GM19372 (cell line): Measurements from ENCODE around the gene ADAM29.
"Not testable (repeated sequence)": the region's sequence is repeated elsewhere in the genome, so short reads cannot be mapped to it uniquely, and the experiment has no call there.

Source experiments
- ATAC-seq: cut with Tn5 transposase; IDR thresholded peaks from one replicate; pipeline ENCODE4 v1.9.1; 2021; ENCODE audit warnings: mild to moderate bottlenecking, low read depth, moderate library complexity; ENCODE audit not compliant: unreplicated experiment

Gene ADAM29

GRCh38 chr4:174918058-174918457 lies at the start of gene ADAM29:
Gene ADAM29, plus strand, starts transcription at chr4:174918358. Its CDS starts 57,168 bp downstream, at chr4:174975526.
- ATAC-seq = no peak

GRCh38 chr4:174869339-174869738 lies 48.8 kb upstream of the ADAM29 start:
- ATAC-seq = no peak

DNA sequence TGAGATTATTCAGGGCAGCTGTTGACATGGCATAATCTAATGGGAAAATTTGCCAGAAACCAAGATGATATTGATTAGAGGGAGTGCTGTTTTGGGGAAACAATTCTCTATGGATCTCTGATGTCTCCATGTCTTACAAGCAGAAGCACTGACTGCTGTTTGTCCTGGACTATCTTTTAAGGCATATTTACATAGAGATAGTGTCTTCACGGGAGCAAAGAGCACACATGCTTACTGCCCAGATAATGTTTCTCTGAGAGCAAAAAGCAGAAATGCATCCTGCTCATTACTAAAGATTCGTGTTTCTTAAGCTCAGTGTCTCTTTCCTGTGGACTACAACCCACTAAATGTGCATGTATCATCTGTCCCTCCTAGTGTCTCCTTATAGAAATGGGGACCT lies 47.8 kb upstream of the ADAM29 start:
- no peak for ATAC-seq

GRCh38 chr4:174871407-174871806 lies 46.8 kb upstream of the ADAM29 start:
- ATAC-seq = no peak

- ATAC-seq = not testable (repeated sequence)
Measured at GRCh38 chr4:174873146-174873545, 45.0 kb upstream of the ADAM29 start.

DNA sequence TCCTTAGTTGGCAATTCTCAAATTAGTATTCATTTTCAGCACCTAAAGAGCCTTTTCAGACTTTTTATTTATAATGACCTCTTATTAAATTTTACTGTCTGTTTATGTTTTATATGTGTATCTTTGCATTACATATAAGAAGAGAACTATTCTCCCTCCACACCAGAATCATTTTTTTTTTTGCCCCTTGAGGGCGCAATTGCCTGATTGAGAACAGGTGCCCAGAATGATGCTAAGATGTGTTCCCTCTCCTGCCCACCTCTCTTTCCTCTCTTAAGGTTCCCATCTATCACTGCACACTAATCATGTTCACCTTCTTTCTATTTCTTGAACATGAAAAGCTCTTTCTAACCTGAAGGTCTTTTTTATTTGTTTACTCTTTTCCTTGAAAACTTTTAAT lies 44.2 kb upstream of the ADAM29 start:
- peak; percentile 65 for ATAC-seq

DNA sequence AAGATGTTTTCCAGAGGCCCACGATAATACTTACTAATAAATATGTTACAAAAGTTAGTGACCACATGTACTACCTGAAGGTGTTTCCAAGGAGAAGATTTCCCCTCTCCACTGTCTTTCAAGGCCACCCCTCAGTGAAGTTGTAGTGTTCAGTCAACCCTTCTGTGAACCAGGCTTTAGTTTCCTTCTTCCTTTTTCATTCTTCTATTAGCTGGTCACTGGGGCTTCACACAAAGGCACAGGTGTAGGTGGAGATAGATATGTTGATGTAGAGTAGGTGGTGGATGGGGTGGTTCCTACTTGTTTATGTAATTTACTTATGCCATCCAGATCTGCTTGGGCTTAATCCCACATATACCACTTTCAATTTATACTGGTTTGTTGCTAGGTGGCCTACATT lies 43.3 kb upstream of the ADAM29 start:
- ATAC-seq = no peak

DNA sequence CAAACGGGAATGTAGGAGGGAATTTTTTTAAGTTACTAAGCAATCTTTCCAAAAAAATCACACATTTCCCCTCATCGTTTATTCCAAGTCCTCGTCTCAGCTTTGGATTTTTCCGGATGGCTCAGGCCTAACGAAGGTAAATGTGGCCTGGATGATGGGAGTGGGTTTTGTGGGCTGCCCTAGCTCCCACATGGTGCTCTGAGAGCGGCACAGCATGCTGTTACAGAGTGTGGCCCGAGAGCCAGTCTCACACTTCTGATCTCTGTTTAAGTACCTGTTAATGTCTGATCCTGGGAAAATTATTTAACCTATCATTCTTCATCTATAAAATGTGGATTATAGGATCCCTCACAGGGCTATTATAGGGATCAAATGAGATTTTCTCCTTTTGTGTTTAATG lies 38.2 kb upstream of the ADAM29 start:
- no peak for ATAC-seq

- ATAC-seq = no peak
Measured at GRCh38 chr4:174882317-174882992, 35.7 kb upstream of the ADAM29 start.

DNA sequence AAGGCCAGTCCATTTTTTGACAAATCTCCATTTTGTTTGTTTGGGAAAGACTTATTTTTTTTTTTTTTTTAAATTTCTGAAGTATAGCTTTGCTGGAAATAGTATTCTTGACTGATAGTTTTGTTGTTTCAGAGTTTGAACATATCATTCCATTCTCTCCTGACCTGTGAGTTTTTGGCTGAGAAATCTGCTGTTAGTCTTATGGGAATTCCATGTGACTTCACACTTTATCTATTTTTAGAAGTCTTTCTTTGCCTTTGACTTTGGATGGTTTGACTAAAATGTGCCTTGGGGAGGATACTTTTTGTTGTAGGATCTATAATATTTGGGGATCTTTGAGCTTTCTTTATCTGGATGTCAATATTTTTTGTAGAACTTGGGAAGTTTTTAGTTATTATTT lies 10.7 kb upstream of the ADAM29 start:
- no peak for ATAC-seq

DNA sequence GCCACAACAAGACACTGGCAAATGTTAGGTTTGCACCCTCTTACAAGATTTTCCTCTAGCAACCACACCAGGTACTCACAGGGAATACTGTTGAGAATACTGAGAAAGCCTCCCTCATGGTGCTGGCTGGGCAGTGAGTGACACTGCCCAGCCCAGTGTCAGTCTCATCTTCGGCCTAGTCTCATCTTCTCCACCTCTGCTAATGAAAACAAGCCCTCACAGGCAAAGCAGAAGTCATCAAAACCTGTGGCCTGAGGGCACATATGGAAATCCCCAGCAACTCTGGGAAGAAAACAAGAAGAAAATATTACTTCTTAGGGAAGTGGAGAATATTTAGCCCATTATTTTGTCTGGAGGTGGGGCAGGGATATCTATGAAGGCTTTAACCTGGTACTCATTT lies 7.9 kb upstream of the ADAM29 start:
- no peak for ATAC-seq

GRCh38 chr4:174912919-174913543 lies 5.1 kb upstream of the ADAM29 start:
- ATAC-seq = no peak

- ATAC-seq = no peak
Measured at GRCh38 chr4:174919886-174920423, 1.8 kb downstream of the ADAM29 start.

- ATAC-seq = no peak
Measured at GRCh38 chr4:174926958-174927357, 8.8 kb downstream of the ADAM29 start.

GRCh38 chr4:174928174-174928573 lies 10.0 kb downstream of the ADAM29 start:
- peak; percentile 73 for ATAC-seq

- peak; percentile 31 for ATAC-seq
Measured at GRCh38 chr4:174928575-174929253, 10.6 kb downstream of the ADAM29 start.

GRCh38 chr4:174929346-174929745 lies 11.2 kb downstream of the ADAM29 start:
- no peak for ATAC-seq

DNA sequence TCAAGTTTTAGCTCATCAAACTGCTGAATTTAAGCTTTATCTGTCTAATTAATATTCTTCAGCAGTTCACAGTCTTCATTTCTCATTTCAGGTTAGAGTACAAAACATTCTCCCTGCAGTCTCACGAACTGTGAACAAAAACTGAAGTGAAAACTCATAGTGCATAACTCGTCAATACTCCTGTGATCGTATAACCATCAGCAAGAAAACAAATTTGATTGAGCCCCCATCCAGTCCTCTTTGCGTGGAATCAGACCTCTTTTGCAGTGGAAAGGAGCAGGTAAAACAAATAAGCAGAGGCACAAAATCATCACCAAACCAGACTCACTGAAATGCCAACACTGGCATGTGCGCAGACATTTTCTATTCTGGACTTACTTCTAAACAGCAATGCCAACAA lies 12.7 kb downstream of the ADAM29 start:
- ATAC-seq = no peak

- no peak for ATAC-seq
Measured at GRCh38 chr4:174933083-174933482, 14.9 kb downstream of the ADAM29 start.

- no peak for ATAC-seq
Measured at GRCh38 chr4:174934360-174934759, 16.2 kb downstream of the ADAM29 start.

DNA sequence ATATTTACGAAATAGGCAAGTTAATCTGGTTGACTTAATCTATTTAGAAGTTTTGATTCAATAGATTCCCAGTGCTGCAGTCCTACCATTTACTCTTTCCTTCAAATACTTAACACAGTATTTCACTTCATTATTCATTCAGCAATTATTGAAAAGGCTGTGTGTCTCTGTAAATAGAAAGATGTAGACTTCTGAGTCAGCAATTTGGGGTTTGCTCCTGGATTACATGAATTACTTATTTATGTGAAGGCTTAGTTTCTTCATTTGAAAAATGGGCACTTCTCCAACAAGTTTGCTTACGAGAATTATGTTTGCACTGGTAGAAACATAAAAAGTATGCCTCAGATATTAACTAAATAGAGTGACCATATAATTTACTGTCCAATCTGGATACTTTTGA lies 17.4 kb downstream of the ADAM29 start:
- no peak for ATAC-seq

DNA sequence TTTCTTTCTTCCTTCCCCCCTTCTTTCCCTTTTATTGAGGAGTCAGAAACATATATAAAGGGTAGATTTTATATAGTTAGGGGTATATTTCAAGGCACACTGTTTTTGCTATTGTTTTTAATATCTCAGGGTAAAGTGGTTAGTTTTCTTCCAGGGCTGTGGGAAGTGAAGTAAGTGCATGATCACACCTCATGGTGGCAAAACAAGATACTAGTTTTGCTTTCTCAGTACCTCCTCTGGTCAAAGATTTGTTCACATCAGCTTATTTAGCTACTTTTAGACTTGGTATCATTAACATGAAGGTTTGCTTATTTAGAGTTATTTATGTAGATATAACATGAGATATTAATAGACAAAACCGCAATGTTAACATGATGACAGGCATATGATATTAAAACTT lies 21.8 kb downstream of the ADAM29 start:
- ATAC-seq = no peak
